Stimulated activated CD8-positive, alpha-beta memory T cell treated with anti-CD3 and anti-CD28 coated beads, Interleukin-4, amount 100 ng/mL, for 4 hours (primary cell): ENCODE results near the gene GTF2F1.
"Not testable (repeated sequence)": the region's sequence is repeated elsewhere in the genome, so short reads cannot be mapped to it uniquely, and the experiment has no call there.

ENCODE experiments used
- DNase-seq, 2 donors: peaks; one replicate each; pipeline ENCODE4 v3.0.0-alpha.2; 2020; ENCODE audit warnings: low read depth in 2 of 2, low spot score in 1 of 2

Gene GTF2F1

GRCh38 chr19:6393074-6393982 is at the start of gene GTF2F1:
Gene GTF2F1, minus strand, starts transcription at chr19:6393164. Its CDS starts 169 bp downstream, at chr19:6392995.
- DNase-seq: peak; percentile 87 to 89

- no peak for DNase-seq
Observed at GRCh38 chr19:6442087-6442688, 49.2 kb upstream of the GTF2F1 start.

- no peak for DNase-seq
Observed at GRCh38 chr19:6440905-6441304, 47.9 kb upstream of the GTF2F1 start.

- DNase-seq: no peak
Observed at GRCh38 chr19:6439743-6440142, 46.8 kb upstream of the GTF2F1 start.

- no peak for DNase-seq
Observed at GRCh38 chr19:6433663-6434062, 40.7 kb upstream of the GTF2F1 start, which contains the start of gene SLC25A41. Gene SLC25A41, minus strand, starts transcription at chr19:6433763. Its CDS starts 70 bp downstream, at chr19:6433693.

GRCh38 chr19:6433165-6433564 is 40.2 kb upstream of the GTF2F1 start:
- DNase-seq: no peak

- DNase-seq: no peak
Observed at GRCh38 chr19:6431891-6432290, 38.9 kb upstream of the GTF2F1 start.

GRCh38 chr19:6429419-6430221 is 36.7 kb upstream of the GTF2F1 start:
- no peak for DNase-seq

- DNase-seq: not testable (repeated sequence)
Observed at GRCh38 chr19:6428692-6429418, 35.9 kb upstream of the GTF2F1 start.

GRCh38 chr19:6427131-6427530 is 34.2 kb upstream of the GTF2F1 start:
- DNase-seq: no peak

GRCh38 chr19:6425732-6426620 is 33.0 kb upstream of the GTF2F1 start:
- DNase-seq: no peak

- peak; percentile 96 to 99 for DNase-seq
Observed at GRCh38 chr19:6424939-6425731, 32.2 kb upstream of the GTF2F1 start.

GRCh38 chr19:6424195-6424938 is 31.4 kb upstream of the GTF2F1 start, which contains the start of gene KHSRP:
Gene KHSRP, minus strand, starts transcription at chr19:6424811. Its CDS starts 110 bp downstream, at chr19:6424701.
- no peak for DNase-seq

GRCh38 chr19:6423499-6424194 is 30.7 kb upstream of the GTF2F1 start:
- DNase-seq: no peak

- DNase-seq: no peak
Observed at GRCh38 chr19:6421075-6422014, 28.4 kb upstream of the GTF2F1 start.

GRCh38 chr19:6418562-6418932 is 25.6 kb upstream of the GTF2F1 start:
- DNase-seq: no peak
